ENCODE data around the gene SHB.
"Not testable (repeated sequence)": the region's sequence is repeated elsewhere in the genome, so short reads cannot be mapped to it uniquely, and the experiment has no call there.

Gene SHB

GRCh38 chr9:37972351-37972848 lies 96.6 kb downstream of the SHB start:
- no peak for DNase-seq

GRCh38 chr9:37971691-37972090 lies 97.3 kb downstream of the SHB start:
- no peak for DNase-seq

GRCh38 chr9:37971108-37971459 lies 97.9 kb downstream of the SHB start:
- DNase-seq = no peak

- no peak for DNase-seq
These were observed 98.5 kb downstream of the SHB start for GRCh38 chr9:37970301-37971107.

GRCh38 chr9:37969558-37970300 lies 99.3 kb downstream of the SHB start:
- no peak for DNase-seq

- no peak for DNase-seq
These were observed 99.9 kb downstream of the SHB start for GRCh38 chr9:37969130-37969529.

- no peak for DNase-seq
These were observed 100.8 kb downstream of the SHB start for GRCh38 chr9:37968228-37968701.

- no peak for DNase-seq
These were observed 101.3 kb downstream of the SHB start for GRCh38 chr9:37967761-37968080.

GRCh38 chr9:37967014-37967760 lies 101.8 kb downstream of the SHB start:
- no peak for DNase-seq

- peak in 4 of 56 donors; percentile 22 to 55 (median 30) for DNase-seq
These were observed 102.5 kb downstream of the SHB start for GRCh38 chr9:37966412-37967013.

- not testable (repeated sequence) for DNase-seq
These were observed 103.2 kb downstream of the SHB start for GRCh38 chr9:37965676-37966345.

- no peak for DNase-seq
These were observed 103.9 kb downstream of the SHB start for GRCh38 chr9:37965116-37965515.

- no peak for DNase-seq
These were observed 104.3 kb downstream of the SHB start for GRCh38 chr9:37964740-37965081.

- peak in 50 of 56 donors; percentile 21 to 91 (median 71) for DNase-seq
These were observed 104.9 kb downstream of the SHB start for GRCh38 chr9:37963936-37964739.

GRCh38 chr9:37961351-37961750 lies 107.7 kb downstream of the SHB start:
- DNase-seq = no peak

GRCh38 chr9:37960631-37961030 lies 108.4 kb downstream of the SHB start:
- no peak for DNase-seq

- DNase-seq = no peak
These were observed 109.1 kb downstream of the SHB start for GRCh38 chr9:37959976-37960375.

GRCh38 chr9:37958154-37958553 lies 110.9 kb downstream of the SHB start:
- no peak for DNase-seq

GRCh38 chr9:37957664-37957953 lies 111.4 kb downstream of the SHB start:
- DNase-seq = no peak

GRCh38 chr9:37956904-37957663 lies 111.9 kb downstream of the SHB start:
- DNase-seq = peak in 1 of 56 donors; percentile 19

Measured in amygdala (tissue), 56 donors.